Medulla oblongata (tissue), 1 donor: ENCODE data around the gene PCDHGA11.
"Not testable (repeated sequence)": the region's sequence is repeated elsewhere in the genome, so short reads cannot be mapped to it uniquely, and the experiment has no call there.

Experiments
- DNase-seq: peaks from one replicate; pipeline ENCODE4 v3.0.0-alpha.2; 2015; ENCODE audit errors: extremely low spot score

The PCDHGA11 gene

GRCh38 chr5:141431286-141431685 lies 10.4 kb downstream of the PCDHGA11 start:
- no peak for DNase-seq

- DNase-seq, result not testable (repeated sequence)
Measured at GRCh38 chr5:141432308-141432707, 11.5 kb downstream of the PCDHGA11 start.

GRCh38 chr5:141432726-141433125 lies 11.9 kb downstream of the PCDHGA11 start:
- not testable (repeated sequence) for DNase-seq

GRCh38 chr5:141434006-141434405 lies 13.2 kb downstream of the PCDHGA11 start:
- no peak for DNase-seq

GRCh38 chr5:141437221-141437620 lies 16.4 kb downstream of the PCDHGA11 start:
- DNase-seq, result no peak

GRCh38 chr5:141439411-141440141 lies 18.7 kb downstream of the PCDHGA11 start:
- DNase-seq, result no peak

GRCh38 chr5:141440341-141440740 lies 19.5 kb downstream of the PCDHGA11 start:
- DNase-seq, result no peak

- no peak for DNase-seq
Measured at GRCh38 chr5:141441571-141442170, 20.8 kb downstream of the PCDHGA11 start.

GRCh38 chr5:141465351-141465750 lies 44.5 kb downstream of the PCDHGA11 start:
- DNase-seq, result no peak
